ENCODE results near the gene METTL17.
"Not testable (repeated sequence)": the region's sequence is repeated elsewhere in the genome, so short reads cannot be mapped to it uniquely, and the experiment has no call there.

Gene METTL17

GRCh38 chr14:20997115-20997514 lies 7.3 kb downstream of the METTL17 start:
- DNase-seq (ENCODE audit: low spot score): no peak

GRCh38 chr14:20997564-20997963 lies 7.8 kb downstream of the METTL17 start:
- no peak for DNase-seq (ENCODE audit: low spot score)

- no peak for DNase-seq (ENCODE audit: low spot score)
These were observed 8.4 kb downstream of the METTL17 start for GRCh38 chr14:20998139-20998538.

GRCh38 chr14:20998674-20999366 lies 9.0 kb downstream of the METTL17 start, which contains the start of gene SLC39A2:
Gene SLC39A2, plus strand, starts transcription at chr14:20999293. Its CDS starts 154 bp downstream, at chr14:20999447.
- no peak for DNase-seq (ENCODE audit: low spot score)

- DNase-seq (ENCODE audit: low spot score): no peak
These were observed 9.8 kb downstream of the METTL17 start for GRCh38 chr14:20999591-20999990.

- DNase-seq (ENCODE audit: low spot score): no peak
These were observed 11.4 kb downstream of the METTL17 start for GRCh38 chr14:21001218-21001617.

- DNase-seq (ENCODE audit: low spot score): no peak
These were observed 14.1 kb downstream of the METTL17 start for GRCh38 chr14:21003788-21004346.

- not testable (repeated sequence) for DNase-seq (ENCODE audit: low spot score)
These were observed 19.9 kb downstream of the METTL17 start for GRCh38 chr14:21009721-21010120.

GRCh38 chr14:21011136-21011535 lies 21.4 kb downstream of the METTL17 start:
- DNase-seq (ENCODE audit: low spot score): no peak

- peak; percentile 70 for DNase-seq (ENCODE audit: low spot score)
These were observed 25.0 kb downstream of the METTL17 start for GRCh38 chr14:21014761-21015190.

- DNase-seq (ENCODE audit: low spot score): no peak
These were observed 25.5 kb downstream of the METTL17 start for GRCh38 chr14:21015312-21015711.

- no peak for DNase-seq (ENCODE audit: low spot score)
These were observed 26.8 kb downstream of the METTL17 start for GRCh38 chr14:21016413-21017190.

- DNase-seq (ENCODE audit: low spot score): no peak
These were observed 27.9 kb downstream of the METTL17 start for GRCh38 chr14:21017528-21018245.

GRCh38 chr14:21018286-21018685 lies 28.5 kb downstream of the METTL17 start:
- no peak for DNase-seq (ENCODE audit: low spot score)

- no peak for DNase-seq (ENCODE audit: low spot score)
These were observed 29.0 kb downstream of the METTL17 start for GRCh38 chr14:21018781-21019180.

- DNase-seq (ENCODE audit: low spot score): no peak
These were observed 29.6 kb downstream of the METTL17 start for GRCh38 chr14:21019366-21019765.

- no peak for DNase-seq (ENCODE audit: low spot score)
These were observed 31.3 kb downstream of the METTL17 start for GRCh38 chr14:21020977-21021545.

- DNase-seq (ENCODE audit: low spot score): peak; percentile 6
These were observed 32.9 kb downstream of the METTL17 start for GRCh38 chr14:21022686-21023085.

- peak; percentile 21 for DNase-seq (ENCODE audit: low spot score)
These were observed 33.4 kb downstream of the METTL17 start for GRCh38 chr14:21023174-21023573.

GRCh38 chr14:21023817-21024584 lies 34.2 kb downstream of the METTL17 start:
- DNase-seq (ENCODE audit: low spot score): peak; percentile 18
